SK-N-DZ (cell line): ENCODE measurements around the gene SIDT2.

Experiments
- DNase-seq: peaks from one replicate; pipeline ENCODE4 v3.0.0-alpha.2; 2015; ENCODE audit warnings: low spot score

The SIDT2 gene

DNA sequence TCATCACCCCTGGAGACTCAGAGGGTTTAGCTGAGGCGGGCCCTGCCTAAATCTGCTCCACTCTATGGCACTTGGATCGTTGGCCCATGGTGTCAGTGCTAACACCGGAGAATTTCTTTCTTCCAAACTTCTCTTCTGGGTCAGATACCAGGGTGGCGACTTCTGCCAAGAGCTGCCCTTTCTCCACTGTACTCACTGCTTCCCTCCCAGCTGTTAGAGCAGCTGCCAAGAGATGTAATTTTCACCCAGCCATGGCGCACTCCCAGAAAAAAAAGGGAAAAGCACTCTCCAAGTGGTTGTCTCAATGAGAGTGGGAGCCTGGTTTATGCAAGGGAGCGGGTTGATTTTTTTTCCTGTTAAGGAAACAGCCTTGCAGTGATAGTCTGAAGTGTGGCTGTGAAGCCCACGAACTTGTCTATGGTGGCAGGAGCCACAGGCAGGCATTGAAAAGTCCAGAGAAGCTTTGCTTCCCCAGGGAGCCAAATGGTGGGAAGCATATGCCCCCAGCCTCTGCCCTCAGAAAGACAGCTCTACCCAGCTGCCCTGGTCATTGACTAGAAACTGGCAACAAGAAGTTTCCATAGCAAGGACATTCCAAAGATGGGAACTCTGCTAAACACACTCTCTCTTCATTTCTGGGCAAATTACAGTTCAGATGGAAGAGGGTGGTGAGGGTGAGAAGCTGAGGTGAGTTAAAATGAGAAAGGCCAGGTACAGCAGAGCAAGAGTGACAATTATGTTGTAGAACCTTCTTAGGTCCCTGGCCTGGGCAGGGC is 42.6 kb downstream of the SIDT2 start:
- DNase-seq: no peak

DNA sequence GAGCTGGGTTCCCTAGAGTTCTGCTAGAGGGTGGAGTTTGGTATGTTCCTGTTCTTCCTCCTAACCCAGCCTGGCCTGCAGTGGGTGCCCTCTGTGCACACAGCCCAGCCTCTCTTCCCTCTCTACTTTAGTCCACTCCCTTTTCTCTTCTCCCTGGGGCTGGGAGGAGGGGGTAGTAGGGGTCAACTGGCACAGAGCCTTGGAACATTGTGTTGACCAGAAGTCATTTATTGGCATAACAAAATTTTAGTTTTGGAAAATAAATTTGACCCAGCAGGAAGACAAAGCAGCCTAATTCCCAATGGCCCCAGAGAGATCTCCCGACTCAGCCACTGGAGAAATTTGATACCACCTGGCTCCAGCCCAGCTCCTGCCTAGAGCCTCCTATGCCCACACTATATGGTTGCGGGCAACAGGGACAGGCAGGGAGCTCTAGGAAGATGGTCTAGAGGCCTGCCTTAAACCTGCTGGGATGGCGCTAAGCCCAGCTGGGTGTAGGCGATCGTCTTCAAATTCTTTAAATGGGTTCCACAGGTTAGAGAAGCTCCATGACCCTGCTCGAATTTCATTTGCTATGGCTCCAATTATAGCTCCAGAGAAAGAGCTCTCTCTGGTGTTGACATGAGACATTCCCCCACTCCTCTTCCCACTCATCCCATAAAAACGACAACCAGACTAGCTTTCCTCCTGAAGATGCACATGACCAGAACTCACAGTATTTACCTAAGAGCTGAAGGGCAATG is 43.4 kb downstream of the SIDT2 start:
- no peak for DNase-seq

DNA sequence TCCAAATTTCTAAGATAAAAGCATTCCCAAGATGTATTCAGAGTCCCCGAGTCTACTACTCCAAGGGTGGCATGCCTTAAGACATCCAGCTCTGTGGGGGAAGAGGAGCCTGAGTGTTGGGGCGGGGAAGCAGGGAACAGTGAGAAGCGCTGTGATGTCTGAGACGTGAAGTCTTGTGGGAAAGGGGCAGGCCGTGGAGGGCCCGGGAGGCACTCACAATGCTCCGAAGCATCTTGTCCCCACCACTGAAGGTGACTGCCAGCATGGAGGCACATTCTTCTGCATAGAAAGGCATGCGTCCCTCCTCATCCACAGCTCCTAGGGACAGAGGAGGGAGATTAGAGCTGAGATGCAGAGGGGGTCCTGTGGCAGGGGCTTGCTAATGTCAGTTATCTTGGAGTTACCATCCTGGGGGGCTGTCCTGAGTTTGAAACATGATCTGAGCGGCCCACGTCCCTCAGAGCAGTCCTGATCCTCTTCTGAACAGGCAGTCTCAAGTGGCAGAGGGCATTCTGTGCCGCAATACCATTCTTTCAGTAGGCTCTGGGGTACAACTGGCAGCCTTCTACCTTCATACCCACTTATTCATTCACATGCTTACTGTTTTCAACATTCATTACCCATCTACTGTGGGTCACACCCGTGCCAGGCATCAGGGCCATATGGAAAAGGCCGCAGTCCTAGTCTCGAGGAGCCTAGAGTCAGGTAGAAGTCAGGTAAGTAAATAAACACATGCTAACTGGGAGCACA is 44.6 kb downstream of the SIDT2 start:
- DNase-seq: no peak

DNA sequence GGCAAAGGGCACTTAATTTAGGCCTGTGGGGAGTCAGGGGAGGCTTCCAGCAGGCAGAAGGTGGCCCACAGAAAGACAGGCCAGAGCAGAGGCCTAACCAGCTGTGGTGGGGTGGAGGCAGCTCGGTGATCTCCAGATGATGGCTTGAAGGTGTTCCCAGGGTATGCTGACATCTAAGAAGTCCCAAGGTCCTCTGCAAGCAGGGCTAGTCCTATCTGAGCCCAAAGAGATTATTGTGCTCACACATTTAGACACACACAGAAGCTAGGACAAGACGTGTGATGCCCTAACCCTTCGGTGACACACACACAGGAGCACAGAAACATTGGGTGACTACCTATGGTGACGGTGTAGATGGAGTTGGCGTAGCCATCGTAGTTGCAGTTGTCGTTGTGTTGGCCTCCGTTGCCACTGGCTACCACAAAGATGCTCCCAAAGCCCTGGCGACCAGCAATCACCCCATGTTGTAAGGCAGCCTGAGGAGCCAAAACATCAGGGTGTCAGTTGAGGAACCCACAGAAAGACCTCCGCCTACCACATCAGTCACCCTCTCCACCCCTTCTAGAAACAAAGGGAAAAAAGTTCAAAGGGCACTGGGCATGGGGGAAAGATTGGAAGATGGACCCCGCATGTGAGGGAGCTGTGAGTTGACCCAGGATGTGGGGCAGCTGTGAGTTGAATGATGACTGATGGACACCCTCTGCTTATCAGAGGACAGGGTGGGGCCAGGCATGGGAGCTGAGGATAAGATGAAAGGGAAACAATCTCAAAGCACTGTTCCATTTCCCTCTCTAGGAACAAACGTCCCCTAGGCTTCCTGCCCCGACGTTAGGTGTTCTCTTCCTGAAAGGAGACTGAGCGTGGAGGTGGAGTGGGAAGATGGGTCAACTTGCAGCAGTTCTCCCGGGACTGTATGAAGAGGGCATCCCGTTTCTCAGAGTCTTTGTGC is 45.5 kb downstream of the SIDT2 start:
- DNase-seq: no peak

DNA sequence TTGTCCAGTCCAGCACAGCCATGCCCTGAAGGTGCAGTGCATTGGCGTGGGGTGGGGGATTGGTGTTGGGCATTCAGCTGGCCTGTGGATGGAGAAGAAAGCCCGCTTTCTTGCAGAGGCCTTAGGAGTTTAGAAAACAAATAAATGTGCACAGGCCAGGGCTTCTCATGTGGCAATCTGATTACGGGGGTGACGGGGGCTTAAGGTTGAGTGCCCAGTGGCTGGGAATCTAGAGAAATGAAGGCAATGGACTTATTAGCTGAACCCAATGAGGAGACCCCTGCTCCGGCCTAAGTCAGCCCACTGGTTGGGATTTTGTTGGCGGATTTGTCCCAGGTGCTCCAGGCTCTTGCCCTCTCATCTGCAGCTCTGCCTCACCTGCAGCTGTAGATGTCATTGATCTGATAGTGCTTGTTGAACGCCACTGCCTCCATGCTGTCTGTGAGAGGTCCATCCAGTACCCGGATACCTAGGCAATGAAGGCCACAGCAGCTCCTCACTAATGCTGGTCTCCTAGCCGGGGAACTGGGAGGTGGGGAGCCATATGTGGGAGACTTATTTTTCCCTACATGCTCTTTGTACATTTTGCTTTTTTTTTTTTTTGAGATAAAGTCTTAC is 47.1 kb downstream of the SIDT2 start:
- DNase-seq: no peak

DNA sequence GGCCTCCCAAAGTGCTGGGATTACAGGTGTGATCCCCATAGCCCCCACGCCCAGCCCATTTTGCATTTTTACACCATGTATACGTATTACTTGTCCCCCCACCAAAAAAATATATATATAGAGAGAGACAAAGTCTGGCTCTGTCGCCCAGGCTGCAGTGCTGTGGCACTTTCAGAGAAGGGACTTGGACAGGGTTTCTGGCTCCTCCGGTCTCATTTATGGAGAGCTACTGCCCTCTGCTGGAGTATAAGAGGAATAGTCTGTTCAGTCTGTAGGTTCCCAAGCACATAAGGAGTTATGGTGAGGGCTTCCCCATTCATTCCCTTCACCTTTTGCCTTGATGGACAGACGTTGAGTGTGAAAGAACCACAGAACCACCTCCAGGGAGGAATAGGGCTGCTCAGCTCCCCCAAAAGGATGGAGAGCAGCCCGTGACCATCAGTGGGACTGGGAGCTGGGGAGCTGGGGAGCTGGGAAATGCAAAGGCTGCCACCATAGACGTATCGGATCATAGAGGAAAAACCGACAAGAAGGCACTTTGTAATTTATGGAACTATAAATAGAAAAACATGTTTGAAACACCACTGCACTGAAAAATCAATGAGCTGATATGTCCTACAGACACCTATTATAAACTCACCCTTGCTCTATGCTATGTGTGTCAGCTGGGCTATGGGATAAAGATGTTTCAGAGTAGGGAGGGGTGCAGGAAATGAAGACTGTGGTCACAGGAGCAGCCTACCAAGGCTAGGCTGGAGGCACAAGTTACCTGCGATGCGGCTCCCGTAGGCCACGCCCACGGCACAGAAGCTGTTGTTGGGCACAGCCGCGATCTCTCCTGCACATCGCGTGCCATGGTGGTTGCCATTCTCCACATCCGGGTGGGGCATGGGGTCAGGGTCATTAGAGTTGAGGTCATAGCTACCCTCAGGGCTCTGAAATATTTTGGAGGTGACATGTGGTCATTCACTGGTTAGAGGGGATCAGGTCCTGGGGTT is 48.1 kb downstream of the SIDT2 start:
- DNase-seq: peak; percentile 54

DNA sequence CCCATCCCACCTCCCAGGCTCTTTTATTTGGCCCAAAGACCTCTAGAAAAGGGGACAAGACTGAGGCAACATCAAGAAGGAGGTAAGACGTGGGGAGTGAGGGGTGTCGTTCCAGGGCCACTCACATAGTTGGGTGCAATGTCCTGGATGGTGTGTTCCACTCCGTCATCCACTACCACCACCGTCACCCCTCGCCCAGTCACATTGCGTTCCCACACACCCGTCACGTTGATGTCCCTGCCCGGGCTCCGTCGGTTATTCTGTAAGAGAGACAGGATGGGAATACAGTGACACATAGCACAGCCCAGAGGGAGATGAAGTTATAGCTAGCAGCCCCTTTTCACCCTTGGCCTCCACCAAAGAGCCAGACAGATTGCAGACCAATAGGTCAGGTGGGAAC is 49.5 kb downstream of the SIDT2 start:
- no peak for DNase-seq

DNA sequence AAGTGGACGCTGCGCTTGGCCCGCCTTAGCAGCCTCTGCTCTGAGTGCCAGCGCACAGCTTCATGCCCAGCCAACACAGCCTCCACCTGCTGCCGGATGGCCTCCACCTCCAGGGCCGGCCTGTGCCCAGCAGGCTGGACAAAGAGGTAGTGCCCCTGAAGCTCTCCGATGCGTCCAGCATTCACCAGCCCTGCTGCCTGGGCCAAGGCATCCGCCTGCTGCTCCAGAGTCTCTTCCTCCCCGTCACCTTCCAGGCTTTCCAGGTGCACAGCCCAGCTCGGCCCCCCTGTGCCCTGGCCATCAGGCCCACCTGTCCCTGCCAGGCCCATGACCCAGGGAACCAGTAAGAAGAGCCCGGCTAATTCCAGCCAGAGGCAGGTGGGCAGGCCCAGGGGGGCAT is 50.9 kb downstream of the SIDT2 start:
- DNase-seq: no peak

DNA sequence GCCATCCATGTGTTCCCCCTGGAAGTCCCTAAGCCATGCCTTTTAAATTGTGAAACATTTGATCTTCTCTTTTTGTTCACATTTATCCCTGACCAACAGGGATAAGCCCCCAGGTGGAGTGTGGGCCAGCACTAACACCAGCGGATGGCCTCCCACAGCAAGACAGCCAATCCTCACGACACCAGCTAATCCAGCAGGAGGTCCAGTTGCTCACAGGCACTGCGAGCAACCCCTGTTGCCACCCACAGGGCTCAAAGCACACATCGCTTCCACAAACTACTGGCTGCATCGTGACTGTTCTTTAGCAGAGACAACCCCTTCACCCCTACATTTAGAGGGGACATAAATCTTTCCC is 51.4 kb downstream of the SIDT2 start:
- no peak for DNase-seq

DNA sequence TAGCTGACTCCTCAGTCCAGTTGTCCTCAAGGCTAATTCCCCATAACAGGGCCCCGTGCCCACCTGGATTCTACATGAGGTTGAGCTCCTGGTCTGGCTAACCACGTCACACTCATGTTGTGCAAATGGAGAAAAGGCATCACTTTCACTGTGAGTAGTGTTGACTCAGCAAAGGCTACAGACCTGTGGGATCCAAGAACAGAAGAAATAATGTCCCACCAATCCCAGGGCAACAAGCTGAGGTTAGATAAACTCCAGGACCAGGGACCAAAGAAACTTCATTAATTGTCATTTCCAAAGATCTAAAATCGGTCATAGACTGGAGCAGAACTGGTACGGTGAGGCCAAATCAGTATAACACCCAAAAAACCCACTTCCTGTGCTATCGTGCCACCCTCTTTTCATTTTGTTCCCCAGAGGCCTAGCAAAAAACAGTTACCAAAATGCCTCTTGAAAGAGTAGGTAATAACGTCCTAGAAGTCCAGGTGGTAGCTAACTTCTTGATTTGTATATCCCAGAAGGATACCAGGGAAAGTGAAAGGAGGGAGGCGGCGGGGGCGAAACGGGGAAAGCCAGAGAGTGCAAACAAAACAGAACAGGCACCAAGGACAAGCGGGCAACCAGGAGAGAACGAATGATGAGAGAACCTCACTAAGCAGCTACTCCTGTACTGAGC is 51.9 kb downstream of the SIDT2 start:
- no peak for DNase-seq

DNA sequence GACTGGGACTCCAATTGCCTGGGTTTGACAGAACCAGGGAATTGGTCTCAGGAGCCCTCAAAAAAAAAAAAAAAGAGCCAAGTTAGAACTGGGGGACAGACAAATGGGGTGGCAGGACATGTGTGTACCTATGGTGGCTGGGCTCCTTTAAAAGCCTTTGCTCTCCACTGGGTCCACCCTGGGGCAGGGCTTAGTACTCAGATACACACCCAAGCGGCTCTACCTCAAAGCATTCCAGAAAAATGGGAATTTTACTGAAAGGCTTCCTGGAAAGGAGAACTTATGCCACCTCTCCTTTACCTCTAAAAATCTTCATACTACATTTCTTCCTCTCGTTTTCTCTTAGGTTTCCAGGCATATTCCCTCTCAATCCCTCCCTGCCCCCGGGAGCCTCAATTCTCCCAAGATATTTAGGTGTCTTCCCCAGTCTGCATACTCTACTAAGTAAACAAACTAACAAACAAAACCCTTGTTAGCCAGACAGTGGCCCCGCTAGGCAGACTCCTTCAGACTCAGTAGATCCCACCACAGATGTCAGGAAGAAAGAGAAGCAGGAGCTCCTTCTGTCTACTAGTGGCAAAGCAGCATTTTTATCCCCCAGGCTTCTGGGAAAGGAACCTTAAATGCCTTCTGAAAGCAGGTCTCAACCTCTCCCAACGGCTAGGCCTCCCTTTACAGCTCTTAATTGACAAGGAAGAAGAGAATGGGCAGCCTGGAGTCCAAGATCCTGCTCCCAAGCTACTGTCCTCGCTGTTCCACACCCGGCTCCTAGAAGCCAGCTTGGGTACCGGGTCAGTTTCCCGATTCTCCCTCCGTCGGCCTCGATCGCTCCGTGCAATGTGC is 52.7 kb downstream of the SIDT2 start:
- DNase-seq: no peak

DNA sequence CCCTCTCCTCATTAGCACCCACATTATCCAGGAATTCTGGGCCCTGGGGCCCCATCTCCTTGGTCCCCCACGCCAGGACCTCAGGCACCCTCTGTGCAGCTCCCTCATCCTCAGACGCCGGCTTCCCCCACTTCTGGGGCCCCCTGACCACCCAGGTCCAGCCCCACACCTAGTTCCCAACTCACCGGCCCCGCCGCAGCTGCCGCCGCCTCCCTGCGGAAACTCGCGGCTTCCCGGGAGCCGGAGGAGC is 53.2 kb downstream of the SIDT2 start, which contains the start of gene PCSK7:
Gene PCSK7, minus strand, starts transcription at position 232 of the 250 bp plus-strand sequence. CDS start 2,229 bp downstream, outside the sequence.
- no peak for DNase-seq

DNA sequence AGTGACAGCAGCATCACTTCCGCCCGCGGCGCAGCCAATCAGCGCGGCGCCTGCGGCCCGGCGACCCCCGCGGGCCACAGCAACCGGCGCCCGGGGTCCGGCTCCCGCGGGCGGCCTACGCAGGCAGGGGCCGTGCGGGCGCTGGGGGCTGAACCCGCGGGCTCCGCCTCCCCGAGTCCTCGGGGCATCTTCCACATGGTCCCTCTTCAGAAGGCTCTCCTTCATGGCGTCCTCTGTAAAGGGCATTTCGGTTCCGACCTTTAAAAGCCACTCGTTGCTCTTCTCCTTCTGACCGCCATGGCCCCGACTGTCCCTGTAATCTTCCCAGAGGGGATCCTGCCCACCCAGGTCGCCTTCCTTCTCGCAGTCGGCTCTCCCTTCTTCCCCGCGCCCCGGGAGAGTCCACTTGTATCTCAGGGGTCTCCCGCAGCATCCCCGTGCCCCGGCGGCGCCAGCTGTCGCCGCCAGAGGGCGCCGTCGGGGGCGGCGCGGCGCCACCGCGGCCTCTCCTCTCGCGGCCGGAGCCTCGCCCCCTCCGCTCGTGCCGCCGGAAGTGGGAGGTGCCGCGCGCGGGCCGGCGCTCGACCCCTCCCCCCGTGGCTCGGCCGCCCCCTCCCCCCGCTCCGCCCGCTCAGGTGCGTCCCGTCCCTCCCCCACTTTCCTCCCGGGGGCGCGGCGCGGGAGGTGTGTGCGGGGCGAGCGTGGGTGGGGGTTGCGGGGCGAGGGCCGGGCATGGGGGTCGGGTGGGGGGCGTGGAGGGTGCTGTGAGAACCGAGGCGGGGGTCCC is 53.7 kb downstream of the SIDT2 start, which contains the start of gene RNF214:
Gene RNF214, plus strand, starts transcription at position 580 of the 787 bp plus-strand sequence. CDS start 1,602 bp downstream, outside the sequence.
- peak; percentile 59 for DNase-seq

DNA sequence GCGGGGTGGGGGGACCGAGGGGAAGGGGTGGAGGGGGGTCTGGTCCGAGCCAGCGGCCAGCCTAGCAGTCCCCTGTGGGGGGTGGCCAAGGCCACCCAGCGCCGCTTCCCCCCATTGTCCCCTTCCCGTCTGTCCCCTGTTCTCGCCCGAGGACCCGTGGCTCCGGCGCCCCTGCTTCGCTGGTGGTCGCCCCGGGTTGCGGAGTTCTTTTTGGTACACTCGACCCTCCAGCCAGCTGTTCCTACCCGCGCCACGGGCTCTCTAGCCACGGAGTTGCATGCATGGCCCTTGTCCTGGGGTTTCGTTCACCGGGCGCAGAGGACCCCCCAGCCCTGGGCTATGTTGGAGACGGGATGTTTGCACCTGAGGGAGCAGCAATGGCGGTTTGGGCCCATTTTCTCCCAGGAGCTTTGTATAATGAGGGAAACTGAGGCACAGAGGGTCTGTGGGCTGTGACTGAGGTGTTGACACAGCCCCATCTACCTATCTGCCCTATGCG is 54.4 kb downstream of the SIDT2 start:
- DNase-seq: no peak

DNA sequence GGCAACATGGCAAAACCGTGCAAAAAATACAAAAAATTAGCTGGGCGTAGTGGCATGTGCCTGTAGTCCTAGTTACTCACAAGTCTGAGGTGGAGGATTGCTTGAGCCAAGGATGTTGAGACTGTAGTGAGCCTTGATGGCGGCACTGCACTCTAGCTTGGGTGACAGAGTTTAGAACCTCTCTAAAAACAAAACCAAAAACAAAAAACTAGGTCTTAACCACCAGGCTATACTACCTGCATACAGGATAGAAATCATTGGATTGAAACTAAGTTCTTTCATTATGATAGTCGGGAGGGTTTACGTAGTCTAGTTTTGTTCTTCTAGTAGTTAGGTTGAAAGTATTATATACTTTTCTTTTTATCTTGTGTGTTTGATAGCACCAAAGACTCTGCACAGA is 59.7 kb downstream of the SIDT2 start:
- DNase-seq: no peak

DNA sequence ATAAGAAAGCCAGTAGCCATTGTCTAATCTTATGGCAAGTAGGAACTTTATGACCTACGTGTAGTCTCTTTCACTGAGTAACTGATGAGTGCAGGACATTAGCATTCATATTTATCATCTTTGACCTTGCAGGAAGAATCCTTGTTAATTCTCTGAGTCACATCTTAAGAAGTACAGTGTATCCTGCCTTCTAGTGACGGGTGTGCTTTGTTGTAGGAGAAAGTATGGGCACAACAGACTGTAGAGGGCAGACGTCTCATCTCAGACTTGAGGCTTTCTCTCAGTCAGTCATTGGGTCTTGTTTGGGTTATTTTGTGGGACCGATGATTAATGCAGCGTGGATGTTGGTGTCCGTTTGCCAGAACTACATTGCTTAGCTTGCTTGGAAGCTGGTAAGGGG is 60.8 kb downstream of the SIDT2 start:
- DNase-seq: no peak
